Measurements from ENCODE around the gene C1orf198.

The C1orf198 gene, protein sequence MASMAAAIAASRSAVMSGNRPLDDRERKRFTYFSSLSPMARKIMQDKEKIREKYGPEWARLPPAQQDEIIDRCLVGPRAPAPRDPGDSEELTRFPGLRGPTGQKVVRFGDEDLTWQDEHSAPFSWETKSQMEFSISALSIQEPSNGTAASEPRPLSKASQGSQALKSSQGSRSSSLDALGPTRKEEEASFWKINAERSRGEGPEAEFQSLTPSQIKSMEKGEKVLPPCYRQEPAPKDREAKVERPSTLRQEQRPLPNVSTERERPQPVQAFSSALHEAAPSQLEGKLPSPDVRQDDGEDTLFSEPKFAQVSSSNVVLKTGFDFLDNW

DNA sequence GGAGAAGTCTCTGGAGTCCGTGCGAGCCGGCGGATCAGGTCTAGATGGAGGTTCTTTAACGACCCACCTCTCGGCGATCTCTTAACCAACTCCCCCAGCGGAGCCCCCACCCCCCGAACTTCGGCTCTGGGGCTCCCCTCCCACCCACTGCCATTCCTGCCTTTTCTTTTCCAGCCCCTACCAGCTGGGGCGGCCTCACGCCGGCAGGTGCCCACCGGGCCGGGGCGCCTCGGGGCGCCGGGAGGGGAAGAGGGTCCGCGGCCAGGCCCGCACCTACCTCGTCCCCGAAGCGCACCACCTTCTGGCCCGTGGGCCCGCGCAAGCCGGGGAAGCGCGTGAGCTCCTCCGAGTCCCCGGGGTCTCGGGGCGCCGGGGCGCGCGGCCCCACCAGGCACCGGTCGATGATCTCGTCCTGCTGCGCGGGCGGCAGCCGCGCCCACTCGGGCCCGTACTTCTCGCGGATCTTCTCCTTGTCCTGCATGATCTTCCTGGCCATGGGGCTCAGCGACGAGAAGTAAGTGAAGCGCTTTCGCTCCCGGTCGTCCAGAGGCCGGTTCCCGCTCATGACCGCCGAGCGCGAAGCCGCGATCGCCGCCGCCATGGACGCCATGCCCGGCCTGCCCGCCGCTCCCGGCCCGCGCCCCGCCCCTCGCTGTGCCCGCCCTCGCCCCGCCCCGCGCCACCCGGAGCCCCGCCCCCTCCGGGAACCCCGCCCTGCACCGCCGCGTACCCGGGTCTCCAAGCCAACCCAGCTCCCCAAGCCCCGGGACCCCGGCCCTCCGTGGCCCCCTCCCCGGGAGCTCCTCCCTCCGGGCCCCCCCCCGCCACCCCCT, at the start of gene C1orf198:
TSS of gene C1orf198 (minus strand) at position 619 of the 833 bp plus-strand sequence. CDS start at position 610, 9 bp downstream.
- peak; percentile 47 for DNase-seq (ENCODE audit: low spot score)

DNA sequence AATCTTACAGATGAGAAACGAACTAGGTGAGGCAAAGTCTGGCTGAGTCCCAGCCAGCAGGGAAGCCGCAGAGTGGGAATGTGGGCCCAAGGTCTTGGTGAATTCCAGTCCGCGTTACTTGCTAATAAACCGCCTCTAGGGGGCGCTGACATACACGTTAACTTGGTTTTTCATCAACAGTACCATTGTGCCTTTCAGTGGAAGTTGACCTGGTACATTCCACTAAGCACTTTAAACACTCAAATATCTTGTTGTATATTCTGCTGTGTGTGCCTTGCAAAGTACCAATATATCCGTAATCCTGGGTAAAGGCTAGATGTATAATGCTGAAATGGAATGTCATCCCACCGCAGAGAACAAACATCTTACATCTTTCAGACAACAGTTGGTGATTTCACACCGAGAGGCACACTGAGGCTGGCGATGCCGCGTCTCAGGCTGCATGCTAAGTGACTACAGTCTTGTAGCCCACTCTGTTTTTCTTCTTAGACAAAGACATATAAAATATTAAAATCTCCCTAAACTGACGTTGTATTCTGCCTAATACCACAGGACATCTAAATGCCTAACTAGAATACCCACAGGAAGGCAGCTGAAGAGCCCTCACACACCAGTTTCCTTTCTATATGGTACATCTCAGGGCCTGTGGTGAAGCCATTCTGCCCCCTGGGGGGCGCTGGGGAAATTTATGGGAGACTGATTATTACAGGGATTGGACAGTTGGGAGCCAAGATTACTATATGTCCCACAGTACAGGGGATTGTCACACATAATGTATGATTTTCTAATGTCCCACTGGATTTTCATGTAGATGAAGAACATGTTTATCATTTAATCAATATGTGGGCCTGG, 49.2 kb upstream of the C1orf198 start:
- DNase-seq (ENCODE audit: low spot score), result peak; percentile 59

DNA sequence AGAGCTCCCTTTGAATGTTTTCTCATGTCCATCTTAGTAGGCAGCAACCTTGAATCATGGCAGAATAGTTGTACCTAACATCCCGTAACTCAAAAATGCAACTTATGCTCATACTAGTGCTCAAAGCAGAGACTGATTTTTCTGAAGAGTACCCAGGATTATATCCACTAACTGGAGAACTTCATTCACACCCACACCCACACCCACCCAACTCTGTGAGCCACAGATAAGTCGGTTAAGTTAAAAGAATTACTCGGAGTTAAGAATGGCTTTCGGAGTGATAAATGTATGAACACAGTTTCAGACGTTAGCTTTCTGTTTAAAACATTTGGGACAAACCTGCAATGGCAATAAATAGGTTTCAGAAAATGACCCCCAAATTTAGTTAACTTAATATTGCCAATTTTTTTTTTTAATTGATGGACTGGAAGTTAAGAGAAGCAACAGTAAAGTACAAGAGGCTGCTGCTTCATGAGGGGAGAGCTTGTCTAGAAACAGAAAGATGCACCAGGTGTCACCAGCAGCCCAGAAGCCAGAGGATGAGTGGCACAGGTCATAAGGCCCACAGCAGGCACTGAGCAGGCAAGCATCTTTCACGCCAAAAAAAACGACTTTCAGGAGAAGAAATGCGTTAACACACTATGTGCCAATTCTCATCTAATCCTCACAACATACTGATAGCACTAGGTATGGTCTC, 48.4 kb upstream of the C1orf198 start:
- no peak for DNase-seq (ENCODE audit: low spot score)

DNA sequence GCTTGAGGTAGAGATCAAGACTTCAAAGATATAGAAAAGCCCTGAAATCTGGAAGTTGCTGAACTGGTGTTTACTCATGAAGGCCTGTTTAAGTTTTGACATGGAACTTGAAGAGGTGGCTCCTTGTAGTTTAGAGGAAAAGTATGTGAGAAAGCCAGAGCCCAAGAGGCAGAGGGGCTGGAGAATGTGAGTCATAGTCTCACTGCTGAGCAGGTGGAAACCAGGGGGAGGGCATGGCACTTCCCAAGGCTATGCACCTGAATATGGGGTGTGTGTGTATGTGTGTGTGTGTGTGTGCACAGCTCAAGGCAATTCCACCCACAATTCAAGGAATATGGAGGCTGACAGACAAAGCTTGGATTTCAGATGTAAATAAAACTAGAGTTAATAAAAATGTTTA, 46.8 kb upstream of the C1orf198 start:
- DNase-seq (ENCODE audit: low spot score), result no peak

DNA sequence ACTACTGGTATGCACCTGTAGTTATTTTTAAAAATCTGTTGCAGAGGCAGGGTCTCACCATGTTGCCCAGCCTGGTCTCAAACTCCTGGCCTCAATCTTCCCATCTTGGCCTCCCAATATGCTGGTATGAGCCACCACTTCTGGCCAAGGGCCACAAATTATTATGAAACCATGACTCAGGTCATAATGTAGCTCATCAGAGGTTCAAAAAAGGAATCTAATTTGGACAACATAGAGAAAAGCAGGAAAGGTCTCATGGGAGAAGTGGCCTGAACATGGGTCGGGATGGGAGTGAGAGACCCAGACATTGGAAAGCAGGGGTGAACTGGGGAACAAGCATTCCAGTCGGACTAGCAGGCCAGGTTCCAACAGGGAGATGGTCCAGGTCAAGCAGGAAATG, 45.2 kb upstream of the C1orf198 start:
- no peak for DNase-seq (ENCODE audit: low spot score)

DNA sequence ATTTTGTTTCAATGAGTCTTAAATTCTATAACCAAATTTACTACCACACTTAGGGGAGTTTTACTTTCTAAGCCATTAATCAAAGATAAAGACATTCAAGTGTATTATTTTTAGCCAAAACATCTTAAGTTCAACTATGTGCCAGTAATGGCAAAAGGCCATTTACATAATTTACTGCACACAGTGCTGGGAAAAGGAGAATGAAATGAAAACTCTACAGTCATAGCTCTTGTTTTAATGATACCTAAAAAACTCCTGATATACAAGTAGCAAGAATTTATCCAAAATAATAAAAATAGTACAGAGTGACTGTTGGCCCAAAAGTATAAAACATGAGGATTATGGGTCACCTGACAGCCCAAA, 42.4 kb upstream of the C1orf198 start:
- no peak for DNase-seq (ENCODE audit: low spot score)

DNA sequence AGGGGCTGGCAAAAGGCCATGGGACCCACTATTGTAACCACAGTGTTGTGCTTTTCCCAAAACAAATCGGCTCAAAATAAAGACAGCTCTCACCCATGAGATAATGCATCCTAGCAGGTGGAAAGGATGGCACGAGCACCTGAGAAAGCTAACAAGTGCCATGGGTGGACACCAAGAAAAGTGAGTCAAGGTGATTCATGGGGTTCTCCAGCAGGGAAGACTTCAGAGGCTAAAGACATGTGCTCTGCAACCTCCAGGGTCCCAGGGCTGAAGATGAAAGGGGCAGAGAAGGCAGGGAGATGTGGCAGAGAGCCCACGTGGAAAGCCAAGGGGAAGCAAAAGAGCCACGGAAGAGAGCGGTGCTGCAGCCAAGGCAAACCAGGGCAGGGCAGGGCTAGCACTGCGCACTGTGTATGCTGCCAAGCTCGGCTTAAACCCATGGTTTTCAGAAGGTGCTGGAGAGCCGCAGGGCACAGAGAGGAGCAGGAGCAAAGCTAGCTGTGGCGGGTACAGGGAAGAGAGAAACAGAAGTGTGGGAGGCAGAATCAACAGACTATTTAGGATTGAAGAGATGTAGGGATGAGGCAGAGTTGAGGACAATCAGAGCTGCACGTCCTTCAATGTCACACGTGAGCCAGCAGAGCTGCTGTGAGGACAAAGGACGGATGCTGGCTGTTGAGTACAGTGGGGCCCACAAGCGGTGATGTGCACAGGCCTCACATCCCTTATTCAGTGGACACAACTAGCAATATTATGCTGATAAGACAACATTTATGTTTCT, 41.8 kb upstream of the C1orf198 start:
- DNase-seq (ENCODE audit: low spot score), result no peak

DNA sequence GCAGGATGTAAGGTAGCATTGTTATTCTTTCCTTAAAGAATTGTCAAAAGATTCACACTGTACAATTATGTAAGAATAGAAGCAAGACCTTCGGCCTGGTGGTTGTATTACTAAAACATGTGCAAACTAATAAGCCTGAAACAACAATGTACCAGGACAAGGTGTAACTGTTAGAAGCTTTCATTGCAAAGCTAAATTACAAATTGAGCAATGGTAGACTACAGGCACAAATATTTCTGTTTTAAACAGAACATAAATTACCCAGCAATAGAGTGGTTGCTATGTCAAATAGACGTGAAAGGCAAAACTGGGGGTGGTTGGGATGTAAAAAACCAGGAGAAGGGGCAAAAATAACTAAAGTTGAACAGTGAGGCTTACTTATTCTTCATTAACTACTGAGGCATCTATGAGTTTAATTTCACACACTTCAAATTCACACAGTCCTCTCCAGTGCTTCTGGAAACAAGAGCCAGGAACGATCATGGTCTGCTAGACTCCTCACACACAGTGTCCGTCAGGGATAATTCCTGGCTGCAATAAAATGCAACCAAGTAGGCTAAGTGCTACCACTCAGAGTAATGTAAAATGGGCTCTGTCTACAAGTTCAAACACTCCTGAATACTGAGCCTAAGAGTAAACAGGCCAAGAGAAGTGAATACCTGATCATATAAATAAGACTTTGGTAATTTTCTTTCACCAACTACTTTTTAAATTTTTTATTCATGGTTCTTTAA, 39.3 kb upstream of the C1orf198 start:
- DNase-seq (ENCODE audit: low spot score), result no peak

DNA sequence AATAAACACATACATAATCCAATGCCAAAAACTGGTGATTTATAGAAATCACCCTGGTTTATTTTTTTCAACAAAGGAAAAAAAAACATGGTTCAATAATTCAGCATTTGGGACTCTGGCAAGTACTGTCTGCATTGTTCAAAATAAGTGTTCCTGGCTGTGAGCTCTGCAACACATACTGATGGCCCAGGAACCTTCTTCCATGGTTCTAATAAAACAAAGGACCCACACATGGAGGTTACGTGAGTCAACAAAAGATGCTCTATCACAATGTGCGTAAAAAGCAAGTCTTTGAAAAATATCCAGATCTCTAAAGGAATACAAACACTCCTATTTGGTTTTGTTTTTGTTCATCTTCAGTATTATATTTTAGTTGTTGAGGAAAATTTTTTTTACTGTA, 37.9 kb upstream of the C1orf198 start:
- DNase-seq (ENCODE audit: low spot score), result no peak

DNA sequence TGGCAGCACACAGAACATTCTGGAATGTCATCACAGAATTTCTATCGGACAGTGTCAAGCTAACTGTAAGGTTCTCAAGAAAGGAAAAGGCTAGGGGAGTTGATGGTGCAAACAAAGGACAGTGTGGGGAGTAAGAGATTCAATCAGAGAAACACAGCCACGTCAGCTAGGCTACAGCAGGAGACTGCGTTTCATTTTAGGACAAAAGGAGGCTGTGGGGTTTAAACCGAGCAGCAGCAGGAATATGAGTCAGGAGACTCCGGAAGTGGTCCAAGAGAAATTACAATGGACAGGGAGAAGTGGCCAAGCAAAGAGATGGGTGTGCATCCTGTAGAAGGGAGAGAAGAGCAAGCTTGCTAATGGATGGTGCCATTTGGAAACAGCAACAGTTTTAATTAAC, 37.4 kb upstream of the C1orf198 start:
- DNase-seq (ENCODE audit: low spot score), result no peak

DNA sequence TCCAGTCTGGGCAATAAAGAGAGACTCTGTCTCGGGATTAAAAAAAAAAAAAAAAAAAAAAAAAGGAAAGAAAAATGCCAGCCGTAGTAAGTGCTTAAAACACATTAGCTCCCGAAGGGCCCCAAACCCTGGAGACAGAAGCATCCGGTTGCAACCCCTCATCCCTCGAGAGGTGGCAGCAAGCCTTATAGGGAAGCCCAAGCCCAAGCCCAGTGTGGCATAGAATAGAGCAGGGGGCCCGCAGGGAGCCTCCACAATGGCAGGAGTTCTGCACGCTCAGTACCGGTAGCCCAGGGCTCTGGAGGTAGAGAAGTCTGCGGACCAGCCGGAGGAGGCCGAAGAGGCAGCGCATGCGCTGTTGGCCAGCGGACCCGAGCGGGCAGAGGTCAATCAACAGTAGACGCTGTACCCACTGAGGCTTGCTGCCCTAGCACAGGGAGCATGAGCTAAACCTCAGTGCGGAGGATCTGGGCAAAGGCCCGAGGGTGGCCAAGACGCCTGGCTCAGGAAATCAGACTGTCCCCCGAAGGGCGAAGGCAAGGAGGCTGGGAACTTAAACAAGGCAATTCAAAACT, 34.1 kb upstream of the C1orf198 start:
- DNase-seq (ENCODE audit: low spot score), result no peak

DNA sequence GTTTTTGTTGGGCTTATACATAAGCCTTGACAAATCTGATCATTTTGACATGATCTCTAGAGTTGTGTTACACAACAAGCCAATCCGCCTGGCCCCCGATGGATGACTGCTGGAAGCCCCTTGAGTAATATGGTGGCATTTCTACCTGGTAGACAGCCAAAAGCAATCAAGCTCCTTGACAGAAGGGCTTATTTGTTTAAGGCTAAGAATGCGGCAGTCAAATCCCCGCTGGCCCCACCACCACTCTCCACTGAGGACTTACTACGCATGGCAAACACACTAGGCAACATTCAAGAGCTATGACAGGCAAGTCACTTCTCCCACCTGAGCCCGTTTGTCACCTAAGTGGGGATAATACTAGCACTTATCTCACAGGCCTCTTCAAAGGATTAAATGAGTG, 33.4 kb upstream of the C1orf198 start:
- no peak for DNase-seq (ENCODE audit: low spot score)

DNA sequence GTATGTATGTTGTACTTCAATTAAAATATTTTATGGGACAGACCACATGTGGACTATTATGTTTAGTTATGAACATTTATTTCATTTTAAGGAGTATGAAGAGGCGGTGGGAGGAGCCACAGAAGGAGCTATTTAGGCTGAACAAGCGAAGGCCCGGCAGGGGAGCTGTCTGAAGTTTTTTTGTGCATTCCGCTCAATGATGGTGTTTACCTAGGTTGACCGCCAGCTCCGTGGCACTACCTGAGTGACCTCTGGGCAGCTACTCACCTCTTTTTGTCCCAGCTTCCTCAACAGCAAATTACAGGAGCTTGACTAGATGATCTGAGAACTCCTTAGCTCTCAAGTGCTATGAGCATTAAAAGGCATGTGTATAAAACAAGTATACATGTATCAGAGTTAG, 32.7 kb upstream of the C1orf198 start:
- no peak for DNase-seq (ENCODE audit: low spot score)

DNA sequence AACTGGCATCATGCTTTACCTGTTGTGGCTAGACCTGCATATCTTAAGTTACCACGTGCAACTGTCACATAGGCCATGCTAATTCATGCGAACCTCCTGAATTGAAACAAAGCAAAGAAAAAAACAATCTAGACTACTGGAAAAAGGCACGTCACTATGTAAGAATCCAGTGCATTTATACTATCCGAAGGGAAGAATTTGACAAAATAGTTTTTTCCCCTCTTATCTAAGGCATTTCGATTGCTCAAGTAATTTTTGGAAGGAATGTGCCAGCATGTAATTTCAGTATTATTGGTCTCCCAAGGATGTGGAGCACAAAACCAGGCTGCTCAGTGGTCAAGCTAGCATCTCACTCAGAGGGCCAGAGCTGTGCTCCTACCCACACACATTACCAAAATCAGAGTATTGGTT, 31.5 kb upstream of the C1orf198 start:
- no peak for DNase-seq (ENCODE audit: low spot score)

DNA sequence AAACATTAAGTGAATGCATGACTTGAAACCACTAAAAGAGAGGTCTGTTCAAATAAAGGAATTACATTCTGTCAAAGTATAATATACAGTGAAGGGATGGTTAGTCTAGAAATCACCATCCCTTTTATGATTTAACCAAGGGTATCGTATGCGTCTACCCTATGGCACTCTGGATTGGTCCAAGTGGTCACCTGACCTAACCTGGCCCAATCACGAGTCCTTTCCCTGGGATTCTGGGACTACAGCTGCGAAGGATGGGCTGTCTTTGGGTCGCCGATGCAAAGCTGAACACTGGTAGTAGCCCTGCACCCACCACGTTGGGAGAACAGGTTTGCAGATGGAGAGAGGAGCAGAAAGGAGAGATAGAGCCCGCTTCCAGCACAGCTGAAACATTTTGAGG, 30.4 kb upstream of the C1orf198 start:
- DNase-seq (ENCODE audit: low spot score), result no peak

DNA sequence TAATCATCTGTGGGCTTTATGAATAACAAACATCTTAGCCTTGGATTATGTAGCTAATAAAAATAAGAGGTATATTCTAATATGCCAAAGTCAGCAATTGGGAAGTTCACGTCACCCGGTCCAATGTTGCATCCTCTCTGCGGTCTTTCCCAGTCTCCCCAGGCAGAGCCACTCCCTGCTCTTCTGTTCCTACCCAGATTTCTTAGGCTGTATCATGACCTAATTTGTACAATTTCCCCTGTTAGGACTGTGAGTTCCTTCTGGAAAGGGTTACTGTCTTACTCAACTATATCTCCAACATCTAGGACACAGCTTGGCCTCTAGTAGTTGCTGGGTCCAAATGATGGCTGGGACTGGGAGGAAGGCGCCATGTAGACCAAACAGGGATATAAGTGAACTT, 29.8 kb upstream of the C1orf198 start:
- no peak for DNase-seq (ENCODE audit: low spot score)

DNA sequence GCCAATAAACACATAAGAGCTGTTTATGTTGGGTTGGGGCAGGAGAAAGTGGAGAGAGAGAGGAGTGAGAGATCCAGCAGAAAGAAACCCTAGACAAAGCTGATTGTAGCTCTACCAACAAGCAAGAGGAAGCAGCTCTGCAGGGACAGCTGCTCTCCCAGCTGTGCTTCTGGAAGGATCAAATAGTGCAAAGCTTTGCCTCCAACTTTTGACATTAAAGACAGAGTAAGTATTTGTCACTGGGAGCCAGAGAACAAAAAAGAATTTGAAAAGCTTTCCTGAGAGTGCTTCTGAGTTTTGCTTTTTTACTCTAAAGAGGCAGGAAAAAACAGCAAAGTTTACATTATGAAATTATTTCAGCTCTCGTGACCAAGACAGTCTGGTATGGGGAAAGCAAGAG, 28.5 kb upstream of the C1orf198 start:
- DNase-seq (ENCODE audit: low spot score), result no peak

DNA sequence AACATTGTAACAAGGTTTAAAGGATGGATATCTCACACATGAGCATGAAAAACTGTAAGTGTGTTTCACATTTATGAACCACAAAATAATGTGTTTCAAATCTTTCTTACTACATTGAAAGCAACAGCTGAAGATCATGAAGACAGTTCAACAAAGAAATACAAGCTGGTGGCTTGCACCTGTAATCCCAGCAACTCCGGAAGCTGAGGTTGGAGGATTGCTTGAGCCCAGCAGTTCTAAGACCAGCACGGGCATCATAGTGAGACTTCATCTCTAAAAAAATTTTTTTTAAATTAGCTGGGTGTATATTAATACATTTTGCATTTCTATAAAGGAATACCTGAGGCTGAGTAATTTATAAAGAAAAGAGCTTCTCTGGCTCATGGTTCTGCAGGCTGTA, 27.1 kb upstream of the C1orf198 start:
- DNase-seq (ENCODE audit: low spot score), result no peak

DNA sequence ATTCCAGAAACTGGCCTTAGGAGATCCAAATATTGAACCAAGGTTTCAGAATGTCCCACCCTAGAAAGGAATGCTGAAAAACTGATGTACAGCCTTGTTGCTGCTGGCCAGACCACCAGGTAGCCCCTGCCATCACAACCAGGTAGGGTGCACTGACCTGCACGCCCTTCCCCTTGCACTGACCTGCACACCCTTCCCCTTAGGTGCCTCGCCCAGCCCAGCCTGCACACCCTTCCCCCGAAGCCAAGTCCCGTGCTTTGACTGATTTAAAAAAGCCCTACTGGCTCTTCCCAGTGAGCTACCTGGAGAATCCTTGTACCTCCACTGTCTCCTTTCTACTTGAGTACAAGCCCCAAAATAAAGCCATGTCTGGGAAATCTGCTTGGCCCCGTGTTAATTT, 26.3 kb upstream of the C1orf198 start:
- no peak for DNase-seq (ENCODE audit: low spot score)

DNA sequence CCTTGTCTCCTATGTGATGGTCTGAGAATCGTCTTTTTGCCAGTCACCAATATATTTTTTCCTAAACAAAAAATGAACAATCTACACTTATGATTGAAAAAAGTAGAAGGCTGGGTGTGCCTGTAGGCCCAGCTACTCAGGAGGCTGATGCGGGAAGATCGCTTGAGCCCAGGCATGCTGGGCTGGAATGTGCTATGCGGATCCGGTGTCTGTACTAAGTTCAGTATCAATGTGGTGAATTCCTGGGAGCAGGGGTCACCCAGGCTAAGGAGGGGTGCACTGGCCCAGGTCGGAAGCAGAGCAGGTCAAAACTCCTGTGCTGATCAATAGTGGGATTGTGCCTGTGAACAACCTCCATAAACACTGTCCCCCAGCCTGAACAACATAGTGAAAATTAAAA, 25.7 kb upstream of the C1orf198 start:
- DNase-seq (ENCODE audit: low spot score), result no peak
